Tibial nerve (tissue), 4 donors: ENCODE results near the gene PDCD2L. TPM values are rescaled to one million over a fixed set of nuclear protein-coding genes. Genes with fewer than 3 reads are reported as not detected.
"Not testable (repeated sequence)": the region's sequence is repeated elsewhere in the genome, so short reads cannot be mapped to it uniquely, and the experiment has no call there.

Experiments used
- DNase-seq, 2 donors: peaks; one replicate each; pipeline ENCODE4 v3.0.0-alpha.2; 2019; ENCODE audit warnings: low spot score in 2 of 2
- H3K27ac ChIP-seq, 4 donors: fragments of 200-600 bp; sonication (generic) in 3 of 4; one replicate each; pipeline ENCODE4 v1.5.1; 2017 to 2019; ENCODE audit warnings: mild to moderate bottlenecking in 1 of 4
- H3K27me3 ChIP-seq, 2 donors: fragments of 200-600 bp; sonication (generic) in 1 of 2; one replicate each; pipeline versions ENCODE4 v1.5.1 to v1.6.0; 2017 to 2019
- H3K36me3 ChIP-seq, 3 donors: fragments of 200-600 bp; sonication (generic); one replicate each; pipeline ENCODE4 v1.5.1; 2018 to 2019
- H3K4me1 ChIP-seq, 4 donors: fragments of 200-600 bp; sonication (generic) in 3 of 4; one replicate each; pipeline ENCODE4 v1.5.1; 2017 to 2019
- H3K4me3 ChIP-seq, 4 donors: fragments of 200-600 bp; sonication (generic) in 3 of 4; one replicate each; pipeline ENCODE4 v1.5.1; 2017 to 2019; ENCODE audit warnings: mild to moderate bottlenecking in 1 of 4, moderate library complexity in 1 of 4
- H3K9me3 ChIP-seq, 4 donors: fragments of 200-600 bp; sonication (generic) in 3 of 4; one replicate each; pipeline ENCODE4 v1.5.1; 2017 to 2019
- CTCF ChIP-seq, 5 experiments: fragments of 200-600 bp in 3 of 5; fragments of 450-650 bp in 2 of 5; sonication (generic) in 3 of 5; IDR thresholded peaks; one replicate each; pipeline ENCODE4 v1.5.1; 2016 to 2019; ENCODE audit warnings: antibody characterized with exemption in 5 of 5, mild to moderate bottlenecking in 3 of 5, moderate library complexity in 2 of 5
- EP300 ChIP-seq, 2 donors: sonication (generic); formaldehyde crosslinking; IDR thresholded peaks; one replicate each; pipeline ENCODE4 v1.6.1; 2017; ENCODE audit warnings: antibody characterized with exemption in 2 of 2, mild to moderate bottlenecking in 1 of 2
- POLR2A ChIP-seq, 2 donors: fragments of 450-650 bp; IDR thresholded peaks; one replicate each; pipeline ENCODE4 v1.6.1; 2017; ENCODE audit warnings: antibody characterized with exemption in 2 of 2, mild to moderate bottlenecking in 2 of 2, moderate library complexity in 2 of 2
- WGBS, 2 donors: methylation state at CpG; one replicate each; pipeline ENCODE4 v1.1.5; 2018; 5-methylcytosine and 5-hydroxymethylcytosine counted together
- total RNA-seq, 4 donors: library from RNA; depleted of rRNA; stranded (reverse); fragments of >200 nt; gene quantifications; one replicate each; pipeline ENCODE4 v1.1.0, GENCODE V29; 2016

Gene PDCD2L
- total RNA-seq, 4 donors from 2014 or later, result 9.8 to 16.2 (median 12.2) TPM

- Histone ChIP-seq H3K4me3 (no peak overlapping the region), H3K9me3 (no peaks in the 10 kb centered on the region), H3K27me3 (no peaks in the 10 kb centered on the region), H3K36me3 (peaks cover 0 to 99% (median 5%) of the 10 kb centered on the region in 3 donors), H3K27ac (no peak overlapping the region), H3K4me1 (no peaks in the 10 kb centered on the region)
- DNase-seq, result no peak
- TF ChIP-seq POLR2A (IDR thresholded peaks at IDR 0.05) (no peak), CTCF (IDR thresholded peaks at IDR 0.05) (no peak), EP300 (IDR thresholded peaks at IDR 0.05) (no peak)
Observed at GRCh38 chr19:34391813-34392212, 12.4 kb upstream of the PDCD2L start.

- Histone ChIP-seq H3K27me3 (no peaks in the 10 kb centered on the region), H3K27ac (no peak overlapping the region), H3K9me3 (no peaks in the 10 kb centered on the region), H3K36me3 (peaks cover 0 to 99% (median 11%) of the 10 kb centered on the region in 3 donors), H3K4me1 (no peaks in the 10 kb centered on the region), H3K4me3 (no peak overlapping the region)
- 80 to 84% methylated on average over 11 of the region's 11 CpGs for WGBS, 2 donors
- no peak for TF ChIP-seq CTCF (IDR thresholded peaks at IDR 0.05)
- no peak for TF ChIP-seq EP300 (IDR thresholded peaks at IDR 0.05)
- TF ChIP-seq POLR2A (IDR thresholded peaks at IDR 0.05), result no peak
- no peak for DNase-seq
Observed at GRCh38 chr19:34393031-34393430, 11.2 kb upstream of the PDCD2L start.

- WGBS, 2 donors, result 82 to 88% methylated on average over 14 of the region's 14 CpGs
- no peaks in the 10 kb centered on the region for H3K4me1 ChIP-seq
- no peaks in the 10 kb centered on the region for H3K27me3 ChIP-seq
- H3K27ac ChIP-seq, result no peak overlapping the region
- no peak overlapping the region for H3K4me3 ChIP-seq
- no peak for DNase-seq
- H3K36me3 ChIP-seq, result peaks cover 0 to 99% (median 11%) of the 10 kb centered on the region in 3 donors
- no peaks in the 10 kb centered on the region for H3K9me3 ChIP-seq
- TF ChIP-seq CTCF (IDR thresholded peaks at IDR 0.05) (no peak), EP300 (IDR thresholded peaks at IDR 0.05) (no peak), POLR2A (IDR thresholded peaks at IDR 0.05) (no peak)
Observed at GRCh38 chr19:34393629-34394028, 10.6 kb upstream of the PDCD2L start.

- Histone ChIP-seq H3K27me3 (no peaks in the 10 kb centered on the region), H3K36me3 (peaks cover 0 to 88% (median 13%) of the 10 kb centered on the region in 3 donors)
- no peak for TF ChIP-seq CTCF (IDR thresholded peaks at IDR 0.05)
Observed at GRCh38 chr19:34397853-34398252, 6.3 kb upstream of the PDCD2L start.

GRCh38 chr19:34399886-34400285 lies 4.3 kb upstream of the PDCD2L start:
- WGBS, 2 donors, result 88 to 89% methylated on average over 9 of the region's 9 CpGs
- no peaks in the 10 kb centered on the region for H3K27me3 ChIP-seq
- H3K4me3 ChIP-seq, result no peak overlapping the region
- H3K36me3 ChIP-seq, result peaks cover 0 to 68% (median 13%) of the 10 kb centered on the region in 3 donors
- DNase-seq, result no peak
- no peak overlapping the region for H3K27ac ChIP-seq
- no peak for TF ChIP-seq EP300 (IDR thresholded peaks at IDR 0.05)
- no peak for TF ChIP-seq POLR2A (IDR thresholded peaks at IDR 0.05)
- TF ChIP-seq CTCF (IDR thresholded peaks at IDR 0.05), result no peak
- H3K9me3 ChIP-seq, result no peaks in the 10 kb centered on the region
- H3K4me1 ChIP-seq, result peaks cover 0 to 9% (median 2%) of the 10 kb centered on the region in 4 donors

More at GRCh38 chr19:34397853-34398252, 6.3 kb upstream of the PDCD2L start:
- no peaks in the 10 kb centered on the region for H3K9me3 ChIP-seq
- H3K27ac ChIP-seq, result no peak overlapping the region
- H3K4me3 ChIP-seq, result no peak overlapping the region
- WGBS, 2 donors, result 91 to 96% methylated on average over 1 of the region's 1 CpG
- DNase-seq, result no peak
- no peaks in the 10 kb centered on the region for H3K4me1 ChIP-seq

- Histone ChIP-seq H3K4me1 (peaks cover 0 to 11% (median 5%) of the 10 kb centered on the region in 4 donors), H3K36me3 (peaks cover 0 to 58% (median 13%) of the 10 kb centered on the region in 3 donors)
- H3K4me3 ChIP-seq, DNase-seq, H3K27me3 ChIP-seq, H3K27ac ChIP-seq, H3K9me3 ChIP-seq: not testable (repeated sequence)
- 91 to 96% methylated on average over 8 of the region's 8 CpGs for WGBS, 2 donors
Observed at GRCh38 chr19:34400844-34401243, 3.4 kb upstream of the PDCD2L start.
